HG03575 (cell line): ENCODE results near the gene KHK.
"Not testable (repeated sequence)": the region's sequence is repeated elsewhere in the genome, so short reads cannot be mapped to it uniquely, and the experiment has no call there.

Experiments
- ATAC-seq: cut with Tn5 transposase; IDR thresholded peaks from one replicate; pipeline ENCODE4 v1.9.1; 2021; ENCODE audit not compliant: unreplicated experiment, insufficient number of reproducible peaks, low FRiP score; ENCODE audit errors: extremely low read depth

Gene KHK

GRCh38 chr2:27058210-27058609 is 28.4 kb upstream of the KHK start:
- no peak for ATAC-seq

- no peak for ATAC-seq
These were observed 27.3 kb upstream of the KHK start for GRCh38 chr2:27059141-27059820.

DNA sequence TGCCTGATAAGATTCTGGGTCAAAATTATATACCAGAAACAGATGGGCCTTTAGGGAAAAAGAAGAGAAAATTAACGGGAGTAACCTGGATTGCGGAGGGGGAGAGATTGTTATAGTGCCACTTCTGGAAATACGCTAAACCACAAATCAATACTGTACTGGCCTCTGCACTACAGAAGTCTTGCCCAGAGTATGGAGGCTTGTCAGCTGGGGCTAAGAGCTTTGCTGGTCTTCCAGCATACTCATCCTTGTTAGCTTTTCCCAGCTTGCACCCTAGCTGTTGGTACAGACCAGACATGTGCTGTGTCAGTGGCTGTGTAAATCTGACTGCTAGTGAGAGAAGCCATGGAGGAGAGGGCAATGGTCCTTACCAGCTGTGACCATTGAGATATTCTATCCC is 26.2 kb upstream of the KHK start:
- no peak for ATAC-seq

DNA sequence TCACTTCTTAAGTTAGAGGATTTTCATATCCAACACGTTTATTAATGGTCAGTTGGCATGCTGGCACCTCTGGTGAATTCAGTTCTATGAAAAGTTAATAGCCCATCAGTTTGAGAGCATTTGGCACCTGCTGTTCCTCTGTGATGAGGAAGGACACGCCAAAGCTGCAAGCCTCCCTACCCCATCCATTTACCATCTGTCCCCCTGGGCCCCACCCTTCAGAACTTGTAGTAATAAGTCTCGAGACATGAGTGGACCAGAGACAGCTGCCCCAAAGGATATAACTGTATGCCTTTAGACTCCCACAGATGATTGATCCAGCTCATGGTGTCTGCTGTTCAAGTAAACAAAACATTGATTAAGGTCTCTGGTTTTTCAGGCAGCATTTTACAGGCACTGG is 21.4 kb upstream of the KHK start:
- no peak for ATAC-seq

- ATAC-seq = no peak
These were observed 19.2 kb upstream of the KHK start for GRCh38 chr2:27067385-27067784.

DNA sequence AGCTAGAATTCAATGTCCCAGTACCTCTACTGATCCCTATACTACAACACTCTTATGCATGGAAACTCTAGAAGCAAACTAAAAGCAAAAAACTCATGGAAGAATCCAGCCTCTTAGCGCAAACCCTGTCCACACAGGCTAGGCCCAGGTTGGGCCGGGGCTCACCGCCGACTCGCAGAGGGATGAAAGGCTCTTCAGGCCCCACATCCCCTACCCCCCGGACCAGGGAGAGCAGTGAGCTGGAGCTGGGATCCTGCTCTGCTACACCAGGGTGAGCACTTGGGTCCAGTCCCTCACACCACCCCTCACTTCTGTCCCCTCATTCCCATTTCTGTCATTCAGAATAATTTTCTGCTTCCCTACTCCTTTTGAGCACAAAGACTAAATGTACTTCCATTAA is 17.1 kb upstream of the KHK start:
- no peak for ATAC-seq

- ATAC-seq = no peak
These were observed 16.5 kb upstream of the KHK start for GRCh38 chr2:27069961-27070618.

DNA sequence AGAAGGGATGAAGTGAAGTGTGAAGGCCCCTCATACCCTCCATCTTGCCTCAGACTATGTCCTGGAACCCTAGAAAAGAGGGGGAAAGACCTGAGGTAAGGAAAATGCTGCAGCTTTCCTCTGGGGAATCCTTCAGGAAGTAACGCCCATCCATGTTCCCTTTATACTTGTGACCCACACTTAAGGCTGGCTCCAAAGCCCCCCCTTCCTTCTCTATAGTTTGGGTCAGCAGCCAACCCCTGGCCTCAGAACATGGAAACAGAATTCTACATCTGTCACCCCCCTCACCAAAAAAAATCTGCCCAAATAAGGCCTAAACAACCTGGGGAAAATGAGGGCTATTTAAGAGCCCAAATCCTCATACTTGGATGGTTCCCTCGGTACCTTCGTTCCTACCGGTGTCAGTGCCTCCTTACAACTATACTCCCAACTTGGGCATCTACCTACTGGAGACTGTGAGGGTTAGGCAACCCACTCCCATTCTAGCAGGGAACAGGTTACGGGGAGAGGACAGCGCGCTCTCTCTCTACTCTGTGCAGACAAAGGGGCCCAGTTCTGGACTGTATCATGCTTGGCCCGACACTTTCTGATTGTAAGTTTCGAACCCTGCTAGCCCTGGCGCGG is 15.8 kb upstream of the KHK start:
- ATAC-seq = no peak

- no peak for ATAC-seq
These were observed 15.1 kb upstream of the KHK start, which contains the start of gene OST4 for GRCh38 chr2:27071277-27071989. TSS of gene OST4 (minus strand) at chr2:27071654.

DNA sequence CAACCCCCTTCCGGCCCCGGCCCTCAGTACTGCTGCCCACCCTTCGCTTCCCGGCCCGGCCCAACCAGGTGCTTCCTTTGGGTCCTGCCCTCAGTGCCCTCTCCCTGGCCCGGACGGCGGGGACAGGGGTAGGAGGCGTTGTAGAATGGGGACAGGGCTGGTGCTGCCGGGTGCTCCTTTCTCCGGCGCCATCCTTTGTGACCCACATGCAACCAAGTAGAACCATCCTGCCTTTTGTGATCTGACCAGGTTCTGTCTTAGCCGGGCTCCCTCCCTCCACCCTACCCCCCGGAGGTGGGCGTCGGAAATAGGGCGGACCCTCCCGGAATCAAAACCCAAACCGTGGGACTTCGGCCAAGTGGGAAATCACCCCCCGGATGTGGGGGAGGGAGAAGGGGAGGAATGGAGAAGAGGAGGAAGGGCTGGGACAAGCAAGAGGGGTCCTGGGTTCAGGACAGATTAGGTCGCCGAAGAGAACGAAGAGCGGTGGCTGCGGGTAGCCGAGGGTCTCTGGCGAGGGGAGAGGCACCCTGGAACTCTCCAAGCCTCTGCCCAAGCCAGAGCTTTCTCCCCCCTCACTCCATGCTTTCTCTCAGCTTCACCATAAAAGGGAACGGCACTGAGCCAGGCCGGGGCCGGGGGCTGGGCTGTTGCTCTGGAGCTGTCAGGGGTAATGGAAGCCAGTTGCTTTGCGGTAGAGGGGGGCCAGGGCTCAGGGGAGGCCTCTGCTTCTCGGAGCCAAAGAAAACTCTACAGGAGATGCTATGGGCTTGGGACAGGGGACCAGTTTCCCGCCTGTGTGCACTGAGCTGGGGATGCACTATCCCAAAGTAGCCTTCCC is 14.4 kb upstream of the KHK start:
- ATAC-seq = no peak

GRCh38 chr2:27072920-27073319 is 13.7 kb upstream of the KHK start:
- ATAC-seq = no peak

DNA sequence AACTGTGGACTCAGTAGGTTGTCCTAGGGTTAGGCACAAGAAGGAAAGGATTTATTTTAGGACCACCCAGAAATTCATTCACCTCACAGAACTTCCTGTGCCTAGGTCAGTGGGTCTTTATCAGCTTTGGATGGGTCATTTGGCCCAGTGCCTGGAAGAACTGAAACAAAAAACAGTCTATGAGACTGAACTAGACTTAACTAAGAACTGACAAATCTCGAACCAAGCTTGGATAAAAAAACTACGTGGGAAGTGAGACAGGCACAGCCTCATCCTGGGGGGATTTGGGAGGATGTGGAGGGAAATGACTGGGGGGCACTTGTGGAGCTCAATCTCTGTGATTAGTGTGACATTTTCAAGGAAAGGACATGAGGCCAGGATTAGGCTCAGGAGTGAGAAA is 12.8 kb upstream of the KHK start:
- no peak for ATAC-seq

GRCh38 chr2:27074738-27075565 is 11.6 kb upstream of the KHK start:
- ATAC-seq = no peak

GRCh38 chr2:27075566-27075871 is 11.1 kb upstream of the KHK start:
- not testable (repeated sequence) for ATAC-seq

DNA sequence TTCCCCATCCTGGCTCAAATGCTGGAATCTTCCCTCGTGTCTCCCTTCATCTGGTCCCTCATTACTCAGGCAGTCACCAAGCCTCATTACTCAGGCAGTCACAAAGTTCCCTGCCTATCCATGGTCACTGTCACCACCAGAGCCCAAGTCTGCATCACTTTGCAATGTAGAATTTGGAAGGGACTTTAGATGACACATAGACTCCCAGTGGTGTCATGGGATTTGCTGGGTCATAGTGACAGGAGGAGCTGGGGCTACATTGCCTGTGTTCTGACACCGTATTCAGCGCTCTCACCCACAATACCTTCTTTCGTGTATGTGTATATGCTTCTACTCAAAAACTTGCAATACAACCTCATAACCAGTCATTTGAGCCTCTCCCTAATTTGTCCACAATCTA is 10.2 kb upstream of the KHK start:
- ATAC-seq = no peak

DNA sequence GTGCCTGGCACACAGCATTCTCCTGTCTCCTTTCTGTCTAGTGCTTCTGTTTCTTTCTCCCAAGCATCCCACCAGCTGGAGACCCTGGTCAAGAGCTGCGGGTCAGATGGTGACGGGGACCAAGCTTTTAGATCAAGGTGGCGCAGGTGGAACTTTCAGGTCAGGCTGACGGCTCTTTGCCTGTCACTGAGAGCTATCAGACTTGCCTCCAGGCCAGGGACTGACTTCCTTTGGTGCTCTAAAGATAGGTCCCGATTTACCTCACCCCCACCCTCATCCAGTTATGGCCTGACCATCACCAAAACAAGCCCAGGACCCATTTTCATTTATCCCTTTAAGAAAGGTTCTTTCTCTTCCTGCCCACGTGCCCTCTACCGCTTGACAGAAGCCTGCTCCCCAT is 9.3 kb upstream of the KHK start:
- no peak for ATAC-seq

- ATAC-seq = no peak
These were observed 8.0 kb upstream of the KHK start, which contains the start of gene EMILIN1 for GRCh38 chr2:27078267-27079194. TSS of gene EMILIN1 (plus strand) at chr2:27078615. CDS start at chr2:27079066, 451 bp downstream.
